ENCODE measurements around the gene TST. TPM values are rescaled to one million over a fixed set of nuclear protein-coding genes. Genes with fewer than 3 reads are reported as not detected.

The TST gene
- total and polyA plus RNA-seq, 9 of the 15 experiments (the other 6 are each of a cell fraction or from before 2014, with no cell fraction given): 1.4 to 26.9 (median 12.4) TPM

GRCh38 chr22:36982136-36982535 lies 37.1 kb downstream of the TST start (continued):
- TF ChIP-seq NR4A1 (CRISPR knock-in tag; IDR thresholded peaks at IDR 0.05) (no peak), NR4A1 (tag; IDR thresholded peaks at IDR 0.05) (no peak), ZFP30 (CRISPR knock-in tag; IDR thresholded peaks at IDR 0.05; ENCODE audit: borderline replicate concordance) (no peak), EP400 (IDR thresholded peaks at IDR 0.05) (no peak), SREBF1 (IDR thresholded peaks at IDR 0.05; ENCODE audit: borderline replicate concordance, low read depth, low read length) (no peak), STAT5A (IDR thresholded peaks at IDR 0.05; ENCODE audit: borderline replicate concordance, low read length) (peak; percentile 66; the same call in 1 of the 2 replicates), GATA2 (CRISPR knock-in tag; IDR thresholded peaks at IDR 0.05) (peak; percentile 63), RAD21 (CRISPR knock-in tag; conservative IDR thresholded peaks at IDR 0.05 in 1 of 2, IDR thresholded peaks at IDR 0.05 in 1 of 2) (peak in 1 of 2 experiments; percentile 13; a peak in 2 of 4 replicates), ZFP36 (IDR thresholded peaks at IDR 0.05; ENCODE audit: low read depth, low read length, partially characterized antibody) (no peak), PREB (CRISPR knock-in tag; IDR thresholded peaks at IDR 0.05) (no peak), MAFF (IDR thresholded peaks at IDR 0.05; ENCODE audit: low read length) (no peak), KLF1 (tag; IDR thresholded peaks at IDR 0.05) (no peak), RHOXF2B (CRISPR knock-in tag; conservative IDR thresholded peaks at IDR 0.05) (no peak), ZNF3 (CRISPR knock-in tag; IDR thresholded peaks at IDR 0.05) (no peak), ZNF75A (CRISPR knock-in tag; IDR thresholded peaks at IDR 0.05) (no peak), ZNF408 (CRISPR knock-in tag; IDR thresholded peaks at IDR 0.05; ENCODE audit: low read depth) (no peak), ZNF282 (CRISPR knock-in tag; IDR thresholded peaks at IDR 0.05) (no peak), LEF1 (IDR thresholded peaks at IDR 0.05) (peak; percentile 62; the same call in 1 of the 2 replicates)
- TF ChIP-seq, protein P1, sequence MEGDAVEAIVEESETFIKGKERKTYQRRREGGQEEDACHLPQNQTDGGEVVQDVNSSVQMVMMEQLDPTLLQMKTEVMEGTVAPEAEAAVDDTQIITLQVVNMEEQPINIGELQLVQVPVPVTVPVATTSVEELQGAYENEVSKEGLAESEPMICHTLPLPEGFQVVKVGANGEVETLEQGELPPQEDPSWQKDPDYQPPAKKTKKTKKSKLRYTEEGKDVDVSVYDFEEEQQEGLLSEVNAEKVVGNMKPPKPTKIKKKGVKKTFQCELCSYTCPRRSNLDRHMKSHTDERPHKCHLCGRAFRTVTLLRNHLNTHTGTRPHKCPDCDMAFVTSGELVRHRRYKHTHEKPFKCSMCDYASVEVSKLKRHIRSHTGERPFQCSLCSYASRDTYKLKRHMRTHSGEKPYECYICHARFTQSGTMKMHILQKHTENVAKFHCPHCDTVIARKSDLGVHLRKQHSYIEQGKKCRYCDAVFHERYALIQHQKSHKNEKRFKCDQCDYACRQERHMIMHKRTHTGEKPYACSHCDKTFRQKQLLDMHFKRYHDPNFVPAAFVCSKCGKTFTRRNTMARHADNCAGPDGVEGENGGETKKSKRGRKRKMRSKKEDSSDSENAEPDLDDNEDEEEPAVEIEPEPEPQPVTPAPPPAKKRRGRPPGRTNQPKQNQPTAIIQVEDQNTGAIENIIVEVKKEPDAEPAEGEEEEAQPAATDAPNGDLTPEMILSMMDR (IDR thresholded peaks at IDR 0.05 in 2 of 3, conservative IDR thresholded peaks at IDR 0.05 in 1 of 3; ENCODE audit: insufficient read depth in 2 of 3, low read depth in 1 of 3, low read length in 3 of 3): peak in 2 of 3 experiments; percentile 38 to 48; a peak in 2 of 6 replicates
- TF ChIP-seq, protein P2, sequence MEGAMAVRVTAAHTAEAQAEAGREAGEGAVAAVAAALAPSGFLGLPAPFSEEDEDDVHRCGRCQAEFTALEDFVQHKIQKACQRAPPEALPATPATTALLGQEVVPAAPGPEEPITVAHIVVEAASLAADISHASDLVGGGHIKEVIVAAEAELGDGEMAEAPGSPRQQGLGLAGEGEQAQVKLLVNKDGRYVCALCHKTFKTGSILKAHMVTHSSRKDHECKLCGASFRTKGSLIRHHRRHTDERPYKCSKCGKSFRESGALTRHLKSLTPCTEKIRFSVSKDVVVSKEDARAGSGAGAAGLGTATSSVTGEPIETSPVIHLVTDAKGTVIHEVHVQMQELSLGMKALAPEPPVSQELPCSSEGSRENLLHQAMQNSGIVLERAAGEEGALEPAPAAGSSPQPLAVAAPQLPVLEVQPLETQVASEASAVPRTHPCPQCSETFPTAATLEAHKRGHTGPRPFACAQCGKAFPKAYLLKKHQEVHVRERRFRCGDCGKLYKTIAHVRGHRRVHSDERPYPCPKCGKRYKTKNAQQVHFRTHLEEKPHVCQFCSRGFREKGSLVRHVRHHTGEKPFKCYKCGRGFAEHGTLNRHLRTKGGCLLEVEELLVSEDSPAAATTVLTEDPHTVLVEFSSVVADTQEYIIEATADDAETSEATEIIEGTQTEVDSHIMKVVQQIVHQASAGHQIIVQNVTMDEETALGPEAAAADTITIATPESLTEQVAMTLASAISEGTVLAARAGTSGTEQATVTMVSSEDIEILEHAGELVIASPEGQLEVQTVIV (CRISPR knock-in tag; IDR thresholded peaks at IDR 0.05; ENCODE audit: borderline replicate concordance): no peak
- TF ChIP-seq, protein P3, sequence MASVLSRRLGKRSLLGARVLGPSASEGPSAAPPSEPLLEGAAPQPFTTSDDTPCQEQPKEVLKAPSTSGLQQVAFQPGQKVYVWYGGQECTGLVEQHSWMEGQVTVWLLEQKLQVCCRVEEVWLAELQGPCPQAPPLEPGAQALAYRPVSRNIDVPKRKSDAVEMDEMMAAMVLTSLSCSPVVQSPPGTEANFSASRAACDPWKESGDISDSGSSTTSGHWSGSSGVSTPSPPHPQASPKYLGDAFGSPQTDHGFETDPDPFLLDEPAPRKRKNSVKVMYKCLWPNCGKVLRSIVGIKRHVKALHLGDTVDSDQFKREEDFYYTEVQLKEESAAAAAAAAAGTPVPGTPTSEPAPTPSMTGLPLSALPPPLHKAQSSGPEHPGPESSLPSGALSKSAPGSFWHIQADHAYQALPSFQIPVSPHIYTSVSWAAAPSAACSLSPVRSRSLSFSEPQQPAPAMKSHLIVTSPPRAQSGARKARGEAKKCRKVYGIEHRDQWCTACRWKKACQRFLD (CRISPR knock-in tag; IDR thresholded peaks at IDR 0.05): no peak

All from K562 (cell line).